MM.1S (cell line): Measurements from ENCODE around the gene KRT4.

Experiments
- EZH2phosphoT487 ChIP-seq: fragments of 300-600 bp; sonication (generic); IDR thresholded peaks from 2 replicates; pipeline ENCODE4 v1.6.1; 2018; ENCODE audit warnings: antibody characterized with exemption, low read length
- TF ChIP-seq, protein P1 (sequence below): fragments of 300-600 bp; sonication (generic); IDR thresholded peaks from 2 replicates; pipeline ENCODE4 v1.5.1; 2016; ENCODE audit warnings: antibody characterized with exemption, low read length, mixed read lengths

DNA sequence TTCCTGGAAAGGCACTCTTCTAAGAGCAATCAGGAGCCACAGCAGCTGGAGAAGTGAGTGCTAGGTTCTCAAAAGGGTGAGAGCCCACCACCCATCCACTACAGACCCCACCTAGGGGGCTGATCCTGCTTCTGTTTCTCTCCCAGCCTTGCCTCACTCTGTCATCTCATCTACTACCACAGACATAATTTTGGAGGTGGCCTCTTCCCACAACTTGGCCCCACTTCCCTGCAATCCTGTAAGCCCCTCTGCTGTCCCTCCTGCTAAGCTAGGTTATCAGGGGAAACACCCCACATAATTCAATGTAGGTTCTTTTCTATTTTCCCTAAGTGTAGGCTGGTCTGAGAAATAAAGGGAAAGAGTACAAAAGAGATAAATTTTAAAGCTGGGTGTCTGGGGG is 53.3 kb downstream of the KRT4 start:
- TF ChIP-seq, protein P1, sequence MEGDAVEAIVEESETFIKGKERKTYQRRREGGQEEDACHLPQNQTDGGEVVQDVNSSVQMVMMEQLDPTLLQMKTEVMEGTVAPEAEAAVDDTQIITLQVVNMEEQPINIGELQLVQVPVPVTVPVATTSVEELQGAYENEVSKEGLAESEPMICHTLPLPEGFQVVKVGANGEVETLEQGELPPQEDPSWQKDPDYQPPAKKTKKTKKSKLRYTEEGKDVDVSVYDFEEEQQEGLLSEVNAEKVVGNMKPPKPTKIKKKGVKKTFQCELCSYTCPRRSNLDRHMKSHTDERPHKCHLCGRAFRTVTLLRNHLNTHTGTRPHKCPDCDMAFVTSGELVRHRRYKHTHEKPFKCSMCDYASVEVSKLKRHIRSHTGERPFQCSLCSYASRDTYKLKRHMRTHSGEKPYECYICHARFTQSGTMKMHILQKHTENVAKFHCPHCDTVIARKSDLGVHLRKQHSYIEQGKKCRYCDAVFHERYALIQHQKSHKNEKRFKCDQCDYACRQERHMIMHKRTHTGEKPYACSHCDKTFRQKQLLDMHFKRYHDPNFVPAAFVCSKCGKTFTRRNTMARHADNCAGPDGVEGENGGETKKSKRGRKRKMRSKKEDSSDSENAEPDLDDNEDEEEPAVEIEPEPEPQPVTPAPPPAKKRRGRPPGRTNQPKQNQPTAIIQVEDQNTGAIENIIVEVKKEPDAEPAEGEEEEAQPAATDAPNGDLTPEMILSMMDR, result no peak
- no peak for TF ChIP-seq EZH2phosphoT487
